GM19467 (cell line): ENCODE measurements around the gene GNB4.

ENCODE experiments used
- ATAC-seq: cut with Tn5 transposase; IDR thresholded peaks from one replicate; pipeline ENCODE4 v1.9.1; 2021; ENCODE audit warnings: mild to moderate bottlenecking, moderate library complexity; ENCODE audit not compliant: unreplicated experiment

The GNB4 gene

DNA sequence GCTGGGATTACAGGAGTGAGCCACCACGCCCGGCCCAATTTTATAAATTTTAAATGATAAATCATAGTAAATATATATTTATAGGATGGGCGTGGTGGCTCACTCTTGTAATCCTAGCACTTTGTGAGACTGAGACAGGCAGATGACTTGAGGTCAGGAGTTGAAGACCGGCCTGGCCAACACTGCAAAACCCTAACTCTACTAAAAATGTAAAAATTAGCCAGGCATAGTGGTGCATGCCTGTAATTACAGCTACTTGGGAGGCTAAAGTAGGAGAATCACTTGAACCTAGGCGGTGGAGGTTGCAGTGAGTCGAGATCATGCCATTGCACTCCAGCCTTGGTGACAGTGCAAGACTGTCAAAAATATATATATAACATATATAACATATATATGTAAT is 77.3 kb downstream of the GNB4 start:
- no peak for ATAC-seq

DNA sequence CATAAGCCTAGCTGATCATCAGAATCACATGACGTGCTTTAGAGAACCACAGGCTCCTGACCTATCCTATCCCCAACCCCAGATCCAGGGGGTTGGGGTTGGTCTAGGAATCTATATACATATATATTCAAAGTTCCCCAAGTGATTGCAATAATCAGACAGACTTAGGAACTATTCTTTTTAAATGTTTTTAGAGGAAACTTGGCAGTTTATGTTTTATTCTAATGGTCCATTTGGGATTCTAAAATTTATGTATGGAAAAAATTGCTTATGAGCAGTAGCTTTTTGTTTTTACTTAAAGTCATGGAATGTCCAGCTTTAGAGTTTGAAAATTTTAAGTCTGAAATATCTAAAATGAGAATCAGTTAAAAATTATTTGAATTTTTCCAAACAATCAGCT is 81.6 kb downstream of the GNB4 start:
- ATAC-seq: no peak

DNA sequence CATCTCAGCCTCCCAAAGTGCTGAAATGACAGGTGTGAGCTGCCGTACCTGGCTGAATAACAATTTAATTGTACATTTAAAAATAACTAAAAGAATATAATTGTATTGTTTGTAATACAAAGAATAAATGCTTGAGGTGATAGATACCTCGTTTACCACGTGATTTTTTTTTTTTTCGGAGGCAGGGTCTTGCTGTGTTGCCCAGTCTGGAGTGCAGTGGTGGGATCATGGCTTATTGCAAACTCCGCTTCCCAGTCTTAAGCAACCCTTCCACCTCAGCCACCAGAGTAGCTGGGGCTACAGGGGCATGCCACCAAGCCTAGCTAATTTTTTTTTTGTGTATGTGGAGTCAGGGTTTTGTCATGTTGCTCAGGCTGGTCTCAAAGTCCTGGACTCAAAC is 87.9 kb downstream of the GNB4 start:
- ATAC-seq: no peak

DNA sequence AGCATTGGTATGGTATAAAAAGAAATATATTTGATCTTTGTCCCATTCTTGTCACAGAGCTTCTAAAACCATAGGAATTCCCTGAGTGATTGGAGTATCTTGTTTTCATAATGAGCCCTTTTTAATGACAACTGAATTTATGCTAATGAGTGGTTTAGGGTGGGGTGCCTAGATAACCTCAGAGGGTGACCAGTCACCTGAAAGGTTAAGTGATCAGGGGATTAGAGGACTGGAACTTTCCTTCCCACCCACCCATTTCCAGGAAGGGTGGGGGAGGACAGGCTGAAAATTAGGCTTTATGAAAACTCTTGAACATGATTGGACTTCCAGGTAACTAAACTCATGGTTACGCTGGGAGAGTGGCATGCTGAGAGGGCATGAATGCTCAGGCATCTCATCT is 95.3 kb downstream of the GNB4 start:
- ATAC-seq: no peak

DNA sequence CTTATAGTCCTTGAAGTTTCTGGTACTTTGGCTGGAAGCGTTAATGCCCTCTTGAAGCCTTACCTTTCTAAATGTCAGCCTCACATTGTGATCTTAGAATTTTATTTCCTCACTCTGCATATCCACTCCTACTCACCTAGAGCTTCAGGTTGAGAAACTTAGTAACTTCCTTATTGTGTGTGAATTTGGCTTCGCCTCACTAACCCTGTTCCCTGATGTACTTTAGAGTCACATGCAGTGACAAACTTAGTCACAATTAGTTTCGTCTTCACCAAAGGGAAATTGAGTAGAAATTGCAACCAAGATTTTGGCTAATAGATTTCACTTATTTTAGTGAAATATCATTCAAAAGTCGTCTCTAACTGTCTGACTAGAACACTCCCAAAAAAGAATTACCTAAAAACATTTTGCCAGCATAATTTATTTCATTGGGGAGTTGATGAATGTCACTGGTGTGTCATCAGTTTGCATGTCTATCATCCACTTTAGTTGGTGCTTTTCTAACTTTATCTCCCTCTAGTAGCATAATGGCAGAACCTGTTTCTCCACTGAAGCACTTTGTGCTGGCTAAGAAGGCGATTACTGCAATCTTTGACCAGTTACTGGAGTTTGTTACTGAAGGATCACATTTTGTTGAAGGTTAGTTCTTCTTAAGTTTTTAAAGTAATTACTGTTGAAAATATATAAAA is 102.8 kb downstream of the GNB4 start:
- peak; percentile 44 for ATAC-seq

DNA sequence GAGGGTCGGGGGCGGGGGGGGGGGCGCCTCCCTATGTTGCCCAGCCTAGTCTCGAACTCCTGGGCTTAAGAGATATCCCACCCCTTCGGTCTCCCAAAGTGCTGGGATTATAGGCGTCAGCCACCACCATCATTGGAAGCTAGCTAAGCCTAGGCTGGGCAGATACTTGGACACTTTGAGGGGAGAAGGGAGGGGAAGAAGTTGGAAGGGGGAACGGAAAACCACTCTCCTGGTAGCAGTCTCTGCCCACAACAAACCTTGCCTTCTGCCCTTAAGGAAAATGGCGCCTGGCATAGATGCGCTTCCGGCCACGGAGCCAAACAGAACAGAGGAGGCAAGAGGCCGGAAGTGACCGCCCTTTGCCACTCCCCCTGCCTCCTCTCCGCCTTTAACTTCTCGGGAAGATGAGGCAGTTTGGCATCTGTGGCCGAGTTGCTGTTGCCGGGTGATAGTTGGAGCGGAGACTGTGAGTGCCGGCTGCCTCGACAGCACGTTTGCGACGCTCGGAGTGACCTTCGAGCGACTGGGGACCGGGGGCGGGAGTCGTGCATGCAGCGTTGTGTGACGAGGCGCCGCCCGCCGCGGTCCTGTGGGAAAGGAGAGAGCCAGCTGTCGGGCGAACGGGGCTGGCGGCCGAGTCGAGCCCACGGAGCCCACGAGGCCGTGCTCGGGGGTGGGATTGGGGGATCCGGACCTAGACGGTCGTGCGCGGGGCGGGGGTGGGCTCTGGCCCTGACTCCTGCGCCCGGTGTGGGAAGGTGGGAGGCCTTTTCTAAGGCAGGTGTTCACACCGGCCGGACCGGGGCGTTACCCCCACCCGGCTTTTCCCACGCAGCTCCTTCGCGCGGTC is 103.7 kb downstream of the GNB4 start, which contains the start of gene MFN1:
Gene MFN1 (plus strand): TSS at position 365 of the 850 bp plus-strand sequence. CDS start 1,143 bp downstream, outside the sequence.
- peak; percentile 95 for ATAC-seq
